C4-2B (cell line): ENCODE measurements around the gene PHLDB1.

ENCODE experiments used
- H3K27ac ChIP-seq: fragments of 450-650 bp; 2 replicates; pipeline ENCODE4 v1.5.1; 2017
- CTCF ChIP-seq: fragments of 450-650 bp; conservative IDR thresholded peaks from 2 replicates; pipeline ENCODE4 v1.5.1; 2017; ENCODE audit warnings: mild to moderate bottlenecking
- ZFX ChIP-seq: fragments of 450-650 bp; IDR thresholded peaks from 2 replicates; pipeline ENCODE4 v1.6.1; 2017

Gene PHLDB1

GRCh38 chr11:118689852-118690552 is 82.6 kb downstream of the PHLDB1 start:
- TF ChIP-seq ZFX (no peak), CTCF (peak; percentile 100)
- peak overlapping the region; percentile 67 for H3K27ac ChIP-seq

- TF ChIP-seq ZFX (no peak), CTCF (no peak)
- H3K27ac ChIP-seq = peak overlapping the region; percentile 67
These were observed 83.3 kb downstream of the PHLDB1 start for GRCh38 chr11:118690553-118691304.

- TF ChIP-seq ZFX = no peak
- H3K27ac ChIP-seq = no peak overlapping the region
These were observed 84.8 kb downstream of the PHLDB1 start for GRCh38 chr11:118691926-118692830.

- TF ChIP-seq ZFX (no peak), CTCF (no peak)
- H3K27ac ChIP-seq = no peak overlapping the region
These were observed 86.8 kb downstream of the PHLDB1 start for GRCh38 chr11:118694185-118694584.

- no peak overlapping the region for H3K27ac ChIP-seq
- TF ChIP-seq ZFX (no peak), CTCF (no peak)
These were observed 87.4 kb downstream of the PHLDB1 start for GRCh38 chr11:118694771-118695170.

- H3K27ac ChIP-seq = no peak overlapping the region
These were observed 89.3 kb downstream of the PHLDB1 start for GRCh38 chr11:118696673-118697226.

More at GRCh38 chr11:118696673-118697226, 89.3 kb downstream of the PHLDB1 start:
- no peak for TF ChIP-seq ZFX
- no peak for TF ChIP-seq CTCF
